HEK293 (cell line): ENCODE results near the gene MOB2.

Experiments
- SP2 ChIP-seq: fragments of 450-650 bp; formaldehyde crosslinking; IDR thresholded peaks from 2 replicates; pipeline ENCODE4 v1.5.1; 2016; ENCODE audit warnings: missing biosample characterization, missing genetic modification characterization
- YY1 ChIP-seq: fragments of 450-650 bp; formaldehyde crosslinking; IDR thresholded peaks from 2 replicates; pipeline ENCODE4 v1.5.1; 2018; ENCODE audit warnings: missing biosample characterization, missing genetic modification characterization

GRCh38 chr11:1520209-1520662 lies 33.7 kb upstream of the MOB2 start:
- no peak for TF ChIP-seq SP2
- no peak for TF ChIP-seq YY1 (tag by site-specific recombination)
